ELF-1 (cell line): Measurements from ENCODE around the gene LRCH1.

ENCODE experiments used
- DNase-seq: peaks from one replicate; pipeline ENCODE4 v3.0.0-alpha.2; 2016; ENCODE audit warnings: low read depth, low spot score

The LRCH1 gene

GRCh38 chr13:46562152-46562551, 9.2 kb downstream of the LRCH1 start:
- DNase-seq, result no peak

GRCh38 chr13:46562581-46562980, 9.6 kb downstream of the LRCH1 start:
- DNase-seq, result no peak

GRCh38 chr13:46565808-46566750, 13.1 kb downstream of the LRCH1 start:
- DNase-seq, result no peak

GRCh38 chr13:46567671-46568070, 14.7 kb downstream of the LRCH1 start:
- DNase-seq, result no peak

- no peak for DNase-seq
Observed at GRCh38 chr13:46569456-46569855, 16.5 kb downstream of the LRCH1 start.

GRCh38 chr13:46570273-46570672, 17.3 kb downstream of the LRCH1 start:
- DNase-seq, result no peak

- no peak for DNase-seq
Observed at GRCh38 chr13:46571189-46571908, 18.4 kb downstream of the LRCH1 start.

- DNase-seq, result no peak
Observed at GRCh38 chr13:46571909-46572595, 19.1 kb downstream of the LRCH1 start.

- DNase-seq, result no peak
Observed at GRCh38 chr13:46572752-46573431, 19.9 kb downstream of the LRCH1 start.

GRCh38 chr13:46575301-46575771, 22.4 kb downstream of the LRCH1 start:
- DNase-seq, result no peak

GRCh38 chr13:46575818-46576221, 22.9 kb downstream of the LRCH1 start:
- DNase-seq, result no peak

- DNase-seq, result no peak
Observed at GRCh38 chr13:46576762-46577161, 23.8 kb downstream of the LRCH1 start.

GRCh38 chr13:46577696-46578589, 25.0 kb downstream of the LRCH1 start:
- DNase-seq, result no peak

- no peak for DNase-seq
Observed at GRCh38 chr13:46578590-46578975, 25.6 kb downstream of the LRCH1 start.

GRCh38 chr13:46580362-46580839, 27.4 kb downstream of the LRCH1 start:
- DNase-seq, result no peak

GRCh38 chr13:46582190-46582589, 29.2 kb downstream of the LRCH1 start:
- no peak for DNase-seq

GRCh38 chr13:46586751-46587514, 34.0 kb downstream of the LRCH1 start:
- DNase-seq, result no peak

GRCh38 chr13:46587807-46588418, 34.9 kb downstream of the LRCH1 start:
- DNase-seq, result no peak

- DNase-seq, result no peak
Observed at GRCh38 chr13:46592385-46592784, 39.4 kb downstream of the LRCH1 start.
